ENCODE measurements around the gene KMT2B.

KMT2B gene

GRCh38 chr19:35710784-35711723, 6.7 kb upstream of the KMT2B start:
- no peak for DNase-seq (ENCODE audit: low read depth)
- no peak overlapping the region for H3K4me3 ChIP-seq (ENCODE audit: low read depth, low read length)
- TF ChIP-seq CTCF (IDR thresholded peaks at IDR 0.05; ENCODE audit: low read depth, low read length, missing control alignments): no peak
- in situ Hi-C loops (cut with HindIII; ENCODE audit: low sequenced_read_pairs): no loop called here

GRCh38 chr19:35712567-35713505, 5.0 kb upstream of the KMT2B start:
- H3K4me3 ChIP-seq (ENCODE audit: low read depth, low read length): no peak overlapping the region
- no peak for DNase-seq (ENCODE audit: low read depth)
- TF ChIP-seq CTCF (IDR thresholded peaks at IDR 0.05; ENCODE audit: low read depth, low read length, missing control alignments): no peak
- in situ Hi-C loops (cut with HindIII; ENCODE audit: low sequenced_read_pairs): no loop called here

- DNase-seq (ENCODE audit: low read depth): no peak
- in situ Hi-C loops (cut with HindIII; ENCODE audit: low sequenced_read_pairs): no loop called here
- no peak for TF ChIP-seq CTCF (IDR thresholded peaks at IDR 0.05; ENCODE audit: low read depth, low read length, missing control alignments)
- no peak overlapping the region for H3K4me3 ChIP-seq (ENCODE audit: low read depth, low read length)
Measured at GRCh38 chr19:35713506-35713850, 4.3 kb upstream of the KMT2B start.

GRCh38 chr19:35713904-35714495, 3.8 kb upstream of the KMT2B start:
- H3K4me3 ChIP-seq (ENCODE audit: low read depth, low read length): no peak overlapping the region
- in situ Hi-C loops (cut with HindIII; ENCODE audit: low sequenced_read_pairs): no loop called here
- no peak for TF ChIP-seq CTCF (IDR thresholded peaks at IDR 0.05; ENCODE audit: low read depth, low read length, missing control alignments)
- DNase-seq (ENCODE audit: low read depth): no peak

- no peak for TF ChIP-seq CTCF (IDR thresholded peaks at IDR 0.05; ENCODE audit: low read depth, low read length, missing control alignments)
- in situ Hi-C loops (cut with HindIII; ENCODE audit: low sequenced_read_pairs): no loop called here
- no peak for DNase-seq (ENCODE audit: low read depth)
- no peak overlapping the region for H3K4me3 ChIP-seq (ENCODE audit: low read depth, low read length)
Measured at GRCh38 chr19:35714601-35715354, 3.0 kb upstream of the KMT2B start.
